HL-60 (cell line): ENCODE data around the gene PRRT1.

Experiments
- DNase-seq, 2 experiments: peaks; one replicate each; pipeline ENCODE4 v3.0.0-alpha.2; 2010 to 2020; ENCODE audit warnings: low read depth in 1 of 2, low spot score in 1 of 2
- H3K27ac ChIP-seq: fragments of 250-450 bp; sonication (Bioruptor Pico); replicated peaks from 2 replicates; pipeline ENCODE4 v1.5.1; 2020; ENCODE audit warnings: mild to moderate bottlenecking, moderate library complexity
- H3K27me3 ChIP-seq: fragments of 250-450 bp; sonication (Bioruptor Pico); 2 replicates; pipeline ENCODE4 v1.5.1; 2021; ENCODE audit warnings: mild to moderate bottlenecking, moderate library complexity; ENCODE audit not compliant: insufficient read depth, poor library complexity, severe bottlenecking
- H3K4me3 ChIP-seq: replicated peaks from 2 replicates; pipeline ENCODE4 v1.5.1; 2011; ENCODE audit warnings: mild to moderate bottlenecking, control low read depth, low read length; ENCODE audit not compliant: insufficient read depth
- GABPA ChIP-seq: IDR thresholded peaks from 2 replicates; pipeline ENCODE4 v1.6.1; 2012; ENCODE audit warnings: low read depth
- POLR2AphosphoS5 ChIP-seq: IDR thresholded peaks from 2 replicates; pipeline ENCODE4 v1.6.1; 2012; ENCODE audit warnings: low read depth
- SPI1 ChIP-seq: IDR thresholded peaks from 2 replicates; pipeline ENCODE4 v1.6.1; 2012; ENCODE audit warnings: low read depth, mild to moderate bottlenecking, borderline replicate concordance
- TF ChIP-seq, protein P1 (sequence below): IDR thresholded peaks from 2 replicates; pipeline ENCODE4 v1.6.1; 2012; ENCODE audit warnings: low read depth; ENCODE audit not compliant: insufficient replicate concordance
- TF ChIP-seq, protein P2 (sequence below): IDR thresholded peaks from one replicate; pipeline ENCODE4 v1.5.1; 2011; ENCODE audit warnings: low read length, control low read depth, inconsistent platforms; ENCODE audit not compliant: insufficient read depth

Gene PRRT1

DNA sequence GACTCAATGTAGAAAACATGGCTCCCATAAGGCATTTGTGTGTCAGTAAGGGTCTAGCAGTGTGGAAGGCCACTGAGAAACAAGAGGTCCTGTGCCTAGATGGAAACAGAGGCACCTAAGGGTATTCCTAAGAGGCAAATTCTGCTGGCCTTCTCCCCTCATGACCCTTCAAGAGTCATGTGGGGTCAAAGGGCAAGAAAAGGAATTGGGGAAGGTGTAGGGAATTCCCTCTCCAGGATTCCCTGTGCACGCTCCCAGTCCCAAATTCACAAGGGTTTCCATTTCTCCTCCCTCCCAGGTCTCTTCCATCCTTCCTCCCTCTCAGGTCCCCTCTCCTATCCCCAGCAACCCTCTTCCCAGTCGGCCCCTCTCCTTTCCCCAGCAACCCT, 23.6 kb upstream of the PRRT1 start:
- Histone ChIP-seq H3K4me3 (peak overlapping the region; percentile 92), H3K27ac (peak overlapping the region; percentile 71), H3K27me3 (no peaks in the 10 kb centered on the region)
- DNase-seq, result no peak
- TF ChIP-seq, protein P1, sequence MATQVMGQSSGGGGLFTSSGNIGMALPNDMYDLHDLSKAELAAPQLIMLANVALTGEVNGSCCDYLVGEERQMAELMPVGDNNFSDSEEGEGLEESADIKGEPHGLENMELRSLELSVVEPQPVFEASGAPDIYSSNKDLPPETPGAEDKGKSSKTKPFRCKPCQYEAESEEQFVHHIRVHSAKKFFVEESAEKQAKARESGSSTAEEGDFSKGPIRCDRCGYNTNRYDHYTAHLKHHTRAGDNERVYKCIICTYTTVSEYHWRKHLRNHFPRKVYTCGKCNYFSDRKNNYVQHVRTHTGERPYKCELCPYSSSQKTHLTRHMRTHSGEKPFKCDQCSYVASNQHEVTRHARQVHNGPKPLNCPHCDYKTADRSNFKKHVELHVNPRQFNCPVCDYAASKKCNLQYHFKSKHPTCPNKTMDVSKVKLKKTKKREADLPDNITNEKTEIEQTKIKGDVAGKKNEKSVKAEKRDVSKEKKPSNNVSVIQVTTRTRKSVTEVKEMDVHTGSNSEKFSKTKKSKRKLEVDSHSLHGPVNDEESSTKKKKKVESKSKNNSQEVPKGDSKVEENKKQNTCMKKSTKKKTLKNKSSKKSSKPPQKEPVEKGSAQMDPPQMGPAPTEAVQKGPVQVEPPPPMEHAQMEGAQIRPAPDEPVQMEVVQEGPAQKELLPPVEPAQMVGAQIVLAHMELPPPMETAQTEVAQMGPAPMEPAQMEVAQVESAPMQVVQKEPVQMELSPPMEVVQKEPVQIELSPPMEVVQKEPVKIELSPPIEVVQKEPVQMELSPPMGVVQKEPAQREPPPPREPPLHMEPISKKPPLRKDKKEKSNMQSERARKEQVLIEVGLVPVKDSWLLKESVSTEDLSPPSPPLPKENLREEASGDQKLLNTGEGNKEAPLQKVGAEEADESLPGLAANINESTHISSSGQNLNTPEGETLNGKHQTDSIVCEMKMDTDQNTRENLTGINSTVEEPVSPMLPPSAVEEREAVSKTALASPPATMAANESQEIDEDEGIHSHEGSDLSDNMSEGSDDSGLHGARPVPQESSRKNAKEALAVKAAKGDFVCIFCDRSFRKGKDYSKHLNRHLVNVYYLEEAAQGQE, result no peak
- no peak for TF ChIP-seq GABPA
- TF ChIP-seq SPI1, result no peak
- no peak for TF ChIP-seq POLR2AphosphoS5
- TF ChIP-seq, protein P2, sequence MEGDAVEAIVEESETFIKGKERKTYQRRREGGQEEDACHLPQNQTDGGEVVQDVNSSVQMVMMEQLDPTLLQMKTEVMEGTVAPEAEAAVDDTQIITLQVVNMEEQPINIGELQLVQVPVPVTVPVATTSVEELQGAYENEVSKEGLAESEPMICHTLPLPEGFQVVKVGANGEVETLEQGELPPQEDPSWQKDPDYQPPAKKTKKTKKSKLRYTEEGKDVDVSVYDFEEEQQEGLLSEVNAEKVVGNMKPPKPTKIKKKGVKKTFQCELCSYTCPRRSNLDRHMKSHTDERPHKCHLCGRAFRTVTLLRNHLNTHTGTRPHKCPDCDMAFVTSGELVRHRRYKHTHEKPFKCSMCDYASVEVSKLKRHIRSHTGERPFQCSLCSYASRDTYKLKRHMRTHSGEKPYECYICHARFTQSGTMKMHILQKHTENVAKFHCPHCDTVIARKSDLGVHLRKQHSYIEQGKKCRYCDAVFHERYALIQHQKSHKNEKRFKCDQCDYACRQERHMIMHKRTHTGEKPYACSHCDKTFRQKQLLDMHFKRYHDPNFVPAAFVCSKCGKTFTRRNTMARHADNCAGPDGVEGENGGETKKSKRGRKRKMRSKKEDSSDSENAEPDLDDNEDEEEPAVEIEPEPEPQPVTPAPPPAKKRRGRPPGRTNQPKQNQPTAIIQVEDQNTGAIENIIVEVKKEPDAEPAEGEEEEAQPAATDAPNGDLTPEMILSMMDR, result no peak

DNA sequence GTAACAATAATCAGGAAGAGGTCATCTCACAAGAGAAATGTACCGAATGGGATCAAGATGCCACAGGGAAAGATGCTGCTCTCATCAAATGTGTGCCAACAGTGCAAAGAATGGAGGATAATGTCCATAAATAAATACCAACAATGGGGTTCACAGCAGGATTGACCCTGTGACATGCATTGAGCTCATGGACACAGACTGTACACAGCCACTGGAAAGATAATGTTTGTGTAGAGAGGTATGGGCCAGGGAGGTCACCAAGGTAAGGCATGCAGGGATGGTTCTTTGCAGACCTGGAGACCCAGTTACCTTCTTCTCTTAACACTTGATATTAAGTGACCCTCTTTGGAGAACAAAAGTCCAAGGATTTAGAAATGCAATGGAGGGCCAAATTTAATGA, 22.7 kb upstream of the PRRT1 start:
- no peak overlapping the region for H3K4me3 ChIP-seq
- no peak for DNase-seq
- H3K27me3 ChIP-seq, result no peaks in the 10 kb centered on the region
- H3K27ac ChIP-seq, result no peak overlapping the region
- TF ChIP-seq, protein P1, result no peak
- TF ChIP-seq, protein P2, result no peak
- TF ChIP-seq SPI1 (no peak), GABPA (no peak), POLR2AphosphoS5 (no peak)

DNA sequence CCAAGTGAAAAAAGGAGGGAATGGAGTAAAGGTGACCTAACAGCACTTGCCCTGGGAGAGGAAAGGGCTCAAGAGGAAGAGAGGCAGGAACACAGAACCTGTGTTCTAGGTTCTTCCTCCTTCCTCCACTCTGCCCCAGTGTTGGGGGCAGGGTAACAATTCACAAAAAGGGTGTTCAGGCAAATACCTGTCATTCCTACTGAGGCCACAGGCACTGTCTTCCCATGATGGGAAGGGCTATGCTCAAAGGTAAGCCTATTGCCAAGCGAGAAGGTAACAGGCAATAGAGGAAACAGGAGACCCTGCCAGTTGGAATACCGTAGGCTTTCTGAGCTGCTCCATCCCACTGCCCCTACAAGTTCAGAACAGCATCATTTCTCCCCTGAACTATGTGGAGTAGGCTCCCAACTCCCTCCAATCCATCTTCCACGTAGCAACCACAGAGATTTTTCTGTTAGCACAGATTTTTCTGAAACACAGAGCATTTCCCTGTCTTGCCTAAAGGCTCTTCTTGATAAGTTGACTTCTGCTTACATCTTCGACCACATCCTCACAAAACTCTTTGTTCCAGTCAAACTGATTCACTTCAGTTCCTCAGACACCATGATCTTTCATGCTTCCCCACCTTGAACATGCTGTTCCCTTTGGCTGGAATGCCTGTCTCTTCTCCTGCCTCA, 21.4 kb upstream of the PRRT1 start:
- TF ChIP-seq SPI1, result no peak
- TF ChIP-seq, protein P1, result no peak
- no peaks in the 10 kb centered on the region for H3K27me3 ChIP-seq
- H3K27ac ChIP-seq, result no peak overlapping the region
- H3K4me3 ChIP-seq, result no peak overlapping the region
- DNase-seq, result no peak
